NCI-H748 (cell line): ENCODE data around the gene STOML1.
"Not testable (repeated sequence)": the region's sequence is repeated elsewhere in the genome, so short reads cannot be mapped to it uniquely, and the experiment has no call there.

Experiments
- DNase-seq: peaks from one replicate; lab custom pipeline; 2025; ENCODE audit not compliant: unreplicated experiment; lab: John Stamatoyannopoulos, UW

Gene STOML1

GRCh38 chr15:73988445-73988969 is 3.6 kb downstream of the STOML1 start:
- DNase-seq, result no peak

- no peak for DNase-seq
These were observed 4.2 kb downstream of the STOML1 start for GRCh38 chr15:73987681-73988444.

GRCh38 chr15:73987250-73987649 is 4.8 kb downstream of the STOML1 start:
- DNase-seq, result no peak

DNA sequence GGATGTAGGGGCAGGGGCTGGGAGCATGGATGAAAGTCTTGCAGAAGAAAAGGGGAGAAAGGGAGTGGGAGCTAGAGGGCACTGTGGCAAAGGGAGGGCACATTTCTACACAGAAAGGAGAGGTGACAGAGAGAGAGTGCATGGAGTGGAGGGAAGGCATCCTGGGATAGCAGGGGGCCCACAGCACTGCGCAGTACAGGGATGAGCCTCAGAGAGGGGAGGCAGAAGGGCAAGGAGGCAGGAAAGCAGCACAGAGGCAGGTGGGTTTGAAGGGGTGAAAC is 5.4 kb downstream of the STOML1 start:
- no peak for DNase-seq

DNA sequence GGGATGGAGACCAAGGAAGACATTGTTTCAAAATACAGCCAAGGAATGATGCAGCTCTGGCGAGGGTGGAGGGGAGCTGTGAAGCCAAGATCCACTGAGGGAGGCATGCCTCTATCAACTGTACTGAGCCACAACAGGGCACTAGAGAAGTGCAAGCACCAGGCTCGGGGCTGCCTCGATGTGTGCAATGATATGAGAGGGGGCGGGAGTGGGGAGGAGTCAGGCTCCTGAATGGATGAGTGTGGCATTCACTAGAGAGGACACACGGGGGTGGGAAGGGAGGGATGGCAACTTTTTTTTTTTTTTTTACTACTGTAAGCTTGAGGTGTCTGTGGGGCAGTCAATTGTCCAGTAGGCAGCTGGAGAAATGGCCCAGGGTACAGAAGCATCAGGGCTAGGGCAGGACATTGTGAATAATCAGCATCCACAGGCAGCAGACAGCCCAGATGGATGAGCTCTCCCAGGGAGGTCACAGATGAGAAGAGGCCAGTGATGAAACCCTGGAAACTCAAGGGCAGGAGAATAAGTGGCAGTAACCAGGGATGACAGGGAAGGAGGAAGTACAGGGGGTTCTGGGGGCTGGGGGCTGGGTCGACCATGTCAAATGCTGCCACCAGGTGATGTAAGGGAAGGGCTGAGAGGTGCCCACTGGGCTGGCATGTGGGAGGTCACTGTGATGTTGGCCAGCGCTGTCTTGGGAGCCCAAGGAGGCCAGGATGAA is 5.9 kb downstream of the STOML1 start:
- no peak for DNase-seq

- DNase-seq, result no peak
These were observed 6.8 kb downstream of the STOML1 start for GRCh38 chr15:73985101-73985873.

DNA sequence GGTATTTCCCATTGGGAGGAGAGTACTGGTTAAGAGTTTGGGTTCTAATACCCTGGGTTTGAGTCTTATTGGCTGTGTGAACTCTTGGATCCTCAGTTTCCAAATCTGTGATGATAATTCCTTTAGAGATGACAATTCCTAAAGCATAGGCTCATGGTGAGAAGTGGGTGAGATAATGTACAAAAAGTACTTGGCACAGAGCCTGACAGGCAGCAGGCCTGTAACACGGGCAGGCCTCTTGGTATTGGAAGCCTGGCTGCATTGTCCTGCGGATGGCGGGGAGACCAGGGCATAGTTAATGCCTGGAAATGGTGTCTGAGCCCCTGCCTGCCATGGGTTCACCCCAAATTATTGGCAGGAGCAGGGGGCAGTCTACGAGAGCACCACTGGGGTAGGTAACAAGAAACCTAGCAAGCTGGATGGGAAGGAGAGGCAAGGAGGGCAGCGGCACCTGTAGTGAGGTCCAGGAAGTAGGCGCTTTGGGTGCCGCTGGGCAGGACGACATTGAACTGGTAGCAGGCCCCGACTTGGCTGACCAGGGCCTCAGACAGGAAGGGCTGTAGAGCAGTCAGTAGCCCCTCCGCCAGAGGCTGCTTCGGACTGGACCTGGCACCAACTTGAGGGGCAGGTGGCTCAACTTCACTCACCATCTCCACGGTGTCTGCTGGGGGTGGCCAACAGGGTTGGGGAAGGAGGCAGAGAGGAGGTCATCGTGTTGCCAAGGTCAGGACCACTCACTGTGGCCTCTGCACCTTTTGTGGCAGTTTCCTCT is 7.7 kb downstream of the STOML1 start:
- DNase-seq, result no peak

- no peak for DNase-seq
These were observed 8.3 kb downstream of the STOML1 start for GRCh38 chr15:73983773-73984172.

DNA sequence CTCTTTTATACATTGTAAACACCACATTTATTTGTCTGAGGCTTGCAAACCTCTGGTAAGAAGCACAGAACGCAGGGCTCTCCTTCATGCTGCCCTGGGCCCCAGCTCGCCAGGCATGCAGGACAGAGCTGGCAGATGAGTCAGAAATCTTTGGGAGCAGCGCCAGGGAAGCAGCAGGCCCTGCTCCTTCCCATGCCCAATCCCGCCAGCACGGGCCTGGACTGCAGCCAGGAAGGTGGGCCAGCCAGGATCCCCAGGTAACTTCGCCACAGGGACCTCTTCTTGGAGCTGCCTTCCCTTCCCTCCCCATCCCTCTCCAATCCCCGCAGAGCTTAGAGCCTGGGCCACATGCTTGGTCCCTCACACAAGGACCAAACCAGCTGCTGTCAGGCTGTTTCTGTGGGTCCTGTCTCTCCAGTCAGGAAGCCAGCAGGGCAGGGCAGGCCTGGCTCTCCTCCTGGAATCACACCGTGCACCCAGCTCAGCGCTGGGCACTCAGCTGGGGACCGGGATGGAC is 8.8 kb downstream of the STOML1 start:
- DNase-seq, result no peak

- DNase-seq, result no peak
These were observed 9.7 kb downstream of the STOML1 start for GRCh38 chr15:73982222-73982962.

GRCh38 chr15:73981761-73982221 is 10.3 kb downstream of the STOML1 start:
- no peak for DNase-seq

DNA sequence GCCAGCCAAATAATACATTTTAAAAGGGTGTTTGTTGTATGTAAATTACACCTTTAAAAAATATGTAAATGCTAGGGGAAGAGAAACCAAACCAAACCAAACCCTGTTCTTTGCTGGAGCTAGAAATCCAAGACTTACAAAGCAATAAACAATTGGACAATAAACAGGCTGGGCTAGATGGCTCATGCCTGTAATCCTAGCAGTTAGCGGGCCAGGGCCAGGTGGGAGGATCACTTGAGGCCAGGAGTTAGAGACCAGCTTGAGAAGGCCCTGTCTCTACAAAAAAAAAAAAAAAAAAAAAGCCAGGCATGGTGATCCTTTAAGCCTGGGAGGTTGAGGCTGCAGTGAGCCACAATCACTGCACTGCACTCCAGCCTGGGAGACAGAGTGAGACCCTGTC is 12.5 kb downstream of the STOML1 start:
- DNase-seq, result no peak

- DNase-seq, result no peak
These were observed 13.2 kb downstream of the STOML1 start for GRCh38 chr15:73978896-73979295.

GRCh38 chr15:73975440-73976125 is 16.5 kb downstream of the STOML1 start:
- DNase-seq, result peak; percentile 20

DNA sequence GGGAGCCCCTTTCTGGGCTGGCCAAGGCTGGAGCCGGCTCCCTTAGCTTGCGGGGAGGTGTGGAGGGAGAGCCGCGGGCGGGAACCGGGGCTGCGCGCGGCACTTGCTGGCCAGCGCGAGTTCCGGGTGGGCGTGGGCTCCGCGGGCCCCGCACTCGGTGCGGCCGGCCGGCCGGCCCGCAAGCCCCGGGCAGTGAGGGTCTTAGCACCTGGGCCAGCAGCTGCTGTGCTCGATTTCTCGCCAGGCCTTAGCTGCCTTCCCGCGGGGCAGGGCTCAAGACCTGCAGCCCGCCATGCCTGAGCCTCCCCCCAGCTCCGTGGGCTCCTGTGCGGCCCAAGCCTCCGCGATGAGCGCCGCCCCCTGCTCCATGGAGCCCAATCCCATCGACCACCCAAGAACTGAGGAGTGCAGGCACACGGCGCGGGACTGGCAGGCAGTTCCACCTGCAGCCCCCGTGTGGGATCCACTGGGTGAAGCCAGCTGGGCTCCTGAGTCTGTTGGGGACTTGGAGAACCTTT is 18.4 kb downstream of the STOML1 start:
- not testable (repeated sequence) for DNase-seq

GRCh38 chr15:73972984-73973682 is 19.0 kb downstream of the STOML1 start:
- peak; percentile 82 for DNase-seq

DNA sequence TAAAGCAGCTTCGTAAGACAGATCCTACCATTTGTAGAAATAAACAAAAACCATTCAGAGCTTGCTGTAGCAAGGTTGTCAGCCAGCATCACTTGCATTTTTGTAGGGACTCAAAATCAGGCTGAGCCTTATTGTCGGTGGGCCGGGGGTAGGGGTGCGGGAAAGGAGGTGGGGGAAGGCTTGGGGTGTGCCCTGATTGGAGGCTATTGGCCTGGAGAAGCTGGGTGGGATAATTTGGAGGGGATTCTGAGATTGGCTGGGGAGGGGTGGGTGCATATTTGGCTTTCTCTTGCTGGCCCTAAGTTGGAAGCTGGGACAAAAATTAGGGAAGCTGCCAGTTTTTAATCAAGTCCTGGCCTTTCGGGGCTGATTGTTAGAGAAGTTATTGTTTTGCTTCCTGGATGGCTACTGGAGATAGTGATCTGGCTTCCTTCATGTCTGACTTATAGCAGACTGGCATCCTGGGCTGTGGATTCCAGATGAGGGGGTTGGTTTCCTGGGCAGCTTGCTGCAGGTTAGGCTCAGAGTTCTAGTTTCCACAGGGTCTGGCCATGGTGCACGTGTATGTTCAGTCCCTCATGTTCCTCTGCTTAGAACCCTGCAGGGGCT is 22.8 kb downstream of the STOML1 start:
- DNase-seq, result no peak

- no peak for DNase-seq
These were observed 23.6 kb downstream of the STOML1 start for GRCh38 chr15:73968461-73968860.
